NOMO-1 treated with dmso at 0.1 percent for 144 hours (cell line): Measurements from ENCODE around the gene STARD4.

Source experiments
- DNase-seq: peaks from one replicate; lab custom pipeline; 2025; ENCODE audit not compliant: unreplicated experiment; lab: John Stamatoyannopoulos, UW

Gene STARD4

DNA sequence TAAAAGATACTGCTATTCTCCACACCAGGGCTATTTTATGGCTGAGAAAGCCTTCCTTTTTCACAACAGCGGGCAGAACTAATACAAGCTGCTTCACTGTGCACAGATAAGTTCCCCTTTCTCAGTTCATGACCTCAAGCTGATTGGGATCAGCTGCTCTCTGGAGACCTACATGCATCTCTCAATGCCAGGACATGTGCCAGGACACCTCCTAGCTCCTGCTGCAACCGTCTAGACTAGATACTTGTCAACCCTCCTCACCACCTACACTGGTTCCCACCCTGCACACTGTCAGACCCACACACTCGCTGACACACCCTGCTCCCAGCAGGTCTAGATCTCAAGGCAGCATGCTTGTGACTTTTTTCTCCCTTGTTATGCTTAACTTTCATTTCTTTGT, 39.8 kb downstream of the STARD4 start:
- DNase-seq: peak; percentile 46

- DNase-seq: no peak
These were observed 40.2 kb downstream of the STARD4 start for GRCh38 chr5:111472096-111472495.

GRCh38 chr5:111469903-111470302, 42.4 kb downstream of the STARD4 start:
- DNase-seq: peak; percentile 10

GRCh38 chr5:111469293-111469896, 42.9 kb downstream of the STARD4 start:
- no peak for DNase-seq

DNA sequence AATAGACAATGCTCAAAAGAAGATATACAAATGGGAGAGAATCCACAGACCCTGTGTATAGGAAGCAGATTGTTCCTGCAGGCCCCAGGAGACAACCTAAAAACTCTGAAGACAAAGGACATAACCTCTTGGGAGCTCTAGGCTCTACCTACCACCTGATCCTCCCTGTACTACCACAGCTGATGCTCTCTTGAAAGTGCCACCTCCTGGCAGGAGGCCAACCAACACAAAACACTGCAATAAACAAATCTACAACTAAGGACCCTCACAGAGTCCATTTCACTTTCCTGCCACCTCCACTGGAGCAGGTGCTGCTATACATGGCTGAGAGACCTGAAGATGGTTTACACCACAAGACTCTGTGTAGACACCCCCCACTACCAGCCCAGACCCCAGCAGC, 49.0 kb downstream of the STARD4 start:
- DNase-seq: no peak

DNA sequence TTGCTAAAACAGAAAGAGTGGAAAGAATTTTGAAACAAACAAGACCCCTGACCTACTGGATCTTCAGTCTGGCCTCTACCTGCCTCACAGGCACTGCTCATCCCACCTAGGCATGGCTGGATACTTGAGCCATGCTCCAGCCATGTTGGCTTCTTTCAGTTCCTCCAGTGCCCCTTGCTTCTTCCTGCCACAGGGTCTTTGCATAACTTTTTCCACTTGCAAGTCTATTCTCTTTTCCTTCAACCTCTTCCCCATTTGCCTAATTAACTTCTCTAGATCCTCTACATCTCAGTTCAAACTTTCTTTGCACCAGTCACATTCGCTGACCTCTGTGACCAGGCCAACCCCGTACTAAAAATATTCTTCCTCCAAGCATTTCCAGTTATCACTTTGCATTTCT, 50.4 kb downstream of the STARD4 start:
- peak; percentile 13 for DNase-seq

DNA sequence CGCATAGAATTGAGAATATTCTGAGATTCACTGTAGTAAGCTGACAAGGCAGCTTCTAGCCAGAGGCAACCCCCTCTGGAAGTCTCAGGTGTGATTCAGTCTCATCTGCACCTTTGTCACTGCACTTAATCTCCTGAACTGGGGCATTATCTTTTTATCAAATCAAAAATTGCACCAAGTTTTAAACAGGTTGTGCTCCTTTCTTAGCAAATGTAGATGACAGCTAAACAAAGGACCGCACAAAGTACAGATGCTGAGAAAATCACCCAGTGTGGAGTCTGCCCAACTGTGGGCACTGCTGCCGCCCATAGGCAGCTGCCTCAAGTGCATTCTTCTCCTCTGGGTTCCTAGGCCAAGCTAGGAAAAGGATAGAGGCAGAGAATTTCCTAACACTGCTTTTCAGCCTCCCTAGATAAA, 51.1 kb downstream of the STARD4 start:
- no peak for DNase-seq

DNA sequence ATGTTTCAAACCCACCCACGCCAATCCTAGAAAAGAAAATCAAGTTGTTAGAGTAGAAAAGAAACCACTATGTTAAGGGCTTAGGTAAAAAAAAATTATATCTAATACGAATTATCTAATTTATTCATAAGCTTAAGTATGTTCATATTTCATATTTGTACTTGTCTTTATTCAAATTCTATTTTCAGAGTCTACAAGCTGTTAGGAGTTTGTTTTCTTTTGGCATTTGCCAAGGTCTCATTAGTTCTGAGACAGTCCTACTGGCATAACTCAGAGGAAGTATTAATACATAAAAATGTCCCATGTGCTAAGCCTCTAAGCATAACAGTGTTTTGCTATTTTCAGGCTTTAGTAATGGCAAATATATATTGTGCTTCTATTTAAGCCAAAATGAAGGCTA, 57.6 kb downstream of the STARD4 start:
- no peak for DNase-seq

- DNase-seq: no peak
These were observed 58.1 kb downstream of the STARD4 start for GRCh38 chr5:111454198-111454622.

DNA sequence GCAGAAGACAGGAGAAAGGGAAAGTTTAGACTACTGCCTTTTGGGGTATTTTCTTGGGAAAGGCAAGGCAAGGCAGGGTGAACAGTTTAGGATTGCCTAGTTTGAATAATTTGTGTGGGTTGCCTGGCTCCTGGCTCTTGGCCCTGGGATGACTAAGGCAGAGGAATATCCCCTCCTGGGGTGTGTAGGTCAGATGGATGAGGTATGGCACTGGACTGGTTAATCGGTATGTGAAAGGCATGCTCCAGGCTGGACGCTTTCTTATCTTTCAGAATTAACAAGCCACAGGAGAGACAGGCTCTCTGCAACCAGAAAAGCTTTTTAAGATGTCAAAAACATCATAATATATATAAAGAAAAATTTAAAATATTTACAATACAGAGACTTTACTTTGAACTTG, 58.6 kb downstream of the STARD4 start:
- no peak for DNase-seq

- DNase-seq: no peak
These were observed 59.0 kb downstream of the STARD4 start for GRCh38 chr5:111453295-111453694.

GRCh38 chr5:111447822-111448221, 64.5 kb downstream of the STARD4 start:
- no peak for DNase-seq

DNA sequence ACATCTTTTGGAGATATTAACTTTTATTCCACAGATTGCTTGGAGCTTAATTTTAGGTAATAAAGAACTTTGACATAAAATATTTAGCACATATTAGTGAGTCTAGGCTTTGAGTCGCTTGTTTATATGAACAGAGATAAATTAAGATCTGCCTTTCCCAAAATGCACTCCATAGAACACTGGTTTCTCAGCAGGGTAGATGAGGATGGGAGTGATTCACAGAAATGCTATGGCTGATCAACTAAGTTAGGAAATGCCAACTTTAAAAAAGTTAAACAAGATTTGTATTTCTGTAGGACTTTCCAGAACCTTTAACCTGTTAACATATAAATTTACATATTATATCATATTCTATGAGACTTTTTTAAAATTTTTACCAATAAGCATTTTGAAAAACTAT, 65.2 kb downstream of the STARD4 start:
- DNase-seq: no peak
